DOHH2 (cell line): Measurements from ENCODE around the gene DPYD.

ENCODE experiments used
- H3F3A ChIP-seq: fragments of 200-600 bp; sonication (generic), shearing (Covaris generic); 2 replicates; pipeline ENCODE4 v1.6.0; 2016; ENCODE audit warnings: antibody characterized with exemption, mild to moderate bottlenecking; ENCODE audit not compliant: control insufficient read depth, insufficient read depth
- H3K27ac ChIP-seq: fragments of 200-600 bp; sonication (generic); 2 replicates; pipeline ENCODE4 v1.5.1; 2014; ENCODE audit warnings: low read depth, mild to moderate bottlenecking, low read length, moderate library complexity
- H3K27me3 ChIP-seq: fragments of 200-600 bp; sonication (generic); 2 replicates; pipeline ENCODE4 v1.6.1; 2014; ENCODE audit warnings: mild to moderate bottlenecking, low read length, mixed read lengths; ENCODE audit not compliant: control insufficient read depth
- H3K36me3 ChIP-seq: fragments of 200-600 bp; sonication (generic); 2 replicates; pipeline ENCODE4 v1.6.1; 2014; ENCODE audit warnings: mild to moderate bottlenecking, low read length, moderate library complexity, mixed read lengths; ENCODE audit not compliant: control insufficient read depth
- H3K4me1 ChIP-seq: fragments of 200-600 bp; sonication (generic); 2 replicates; pipeline ENCODE4 v1.6.1; 2014; ENCODE audit warnings: mild to moderate bottlenecking, low read length, mixed read lengths; ENCODE audit not compliant: control insufficient read depth
- H3K4me2 ChIP-seq: fragments of 200-600 bp; sonication (generic); 2 replicates; pipeline ENCODE4 v1.6.0; 2014; ENCODE audit warnings: mild to moderate bottlenecking, low read length, moderate library complexity
- H3K4me3 ChIP-seq: fragments of 200-600 bp; sonication (generic); 2 replicates; pipeline ENCODE4 v1.5.1; 2014; ENCODE audit warnings: mild to moderate bottlenecking, low read length, mixed read lengths
- H3K79me2 ChIP-seq: fragments of 200-600 bp; sonication (generic); 2 replicates; pipeline ENCODE4 v1.6.1; 2014; ENCODE audit warnings: mild to moderate bottlenecking, low read length, mixed read lengths; ENCODE audit not compliant: control insufficient read depth
- H3K9me2 ChIP-seq: fragments of 200-600 bp; sonication (generic); replicated peaks from 2 replicates; pipeline ENCODE4 v1.6.1; 2014; ENCODE audit warnings: mild to moderate bottlenecking, low read length, mixed read lengths; ENCODE audit not compliant: control insufficient read depth
- H3K9me3 ChIP-seq: fragments of 200-600 bp; sonication (generic); 2 replicates; pipeline ENCODE4 v1.6.1; 2014; ENCODE audit warnings: antibody characterized with exemption, low read length, mixed read lengths; ENCODE audit not compliant: control insufficient read depth, insufficient read depth
- H4K20me1 ChIP-seq: fragments of 200-600 bp; sonication (generic); 2 replicates; pipeline ENCODE4 v1.6.0; 2014; ENCODE audit warnings: low read depth, mild to moderate bottlenecking, antibody characterized with exemption, low read length, moderate library complexity; ENCODE audit not compliant: control insufficient read depth, insufficient read depth
- CTCF ChIP-seq: fragments of 200-600 bp; sonication (generic); IDR thresholded peaks from one replicate; pipeline ENCODE4 v1.5.1; 2014; ENCODE audit warnings: antibody characterized with exemption, mild to moderate bottlenecking, low read depth, low read length; ENCODE audit not compliant: poor library complexity, severe bottlenecking
- EZH2phosphoT487 ChIP-seq: fragments of 200-600 bp; sonication (generic); IDR thresholded peaks from 2 replicates; pipeline ENCODE4 v1.6.1; 2017; ENCODE audit warnings: borderline replicate concordance, mild to moderate bottlenecking, antibody characterized with exemption, low read length, moderate library complexity, mixed read lengths

The DPYD gene

GRCh38 chr1:97814121-97814520 lies 106.7 kb downstream of the DPYD start:
- H3K4me2 ChIP-seq = no peak overlapping the region
- no peaks in the 10 kb centered on the region for H3K79me2 ChIP-seq
- no peaks in the 10 kb centered on the region for H3K9me3 ChIP-seq
- no peaks in the 10 kb centered on the region for H3K36me3 ChIP-seq
- no peak overlapping the region for H3K4me3 ChIP-seq
- no peaks in the 10 kb centered on the region for H4K20me1 ChIP-seq
- no peaks in the 10 kb centered on the region for H3K27me3 ChIP-seq
- TF ChIP-seq CTCF = no peak
- no peak for TF ChIP-seq EZH2phosphoT487
- H3K4me1 ChIP-seq = no peaks in the 10 kb centered on the region
- H3F3A ChIP-seq = no peaks in the 10 kb centered on the region
- no peaks in the 10 kb centered on the region for H3K9me2 ChIP-seq
- no peak overlapping the region for H3K27ac ChIP-seq

- no peaks in the 10 kb centered on the region for H3K9me2 ChIP-seq
- no peak overlapping the region for H3K27ac ChIP-seq
- no peak overlapping the region for H3K4me3 ChIP-seq
- H3K4me2 ChIP-seq = no peak overlapping the region
- H3K4me1 ChIP-seq = no peaks in the 10 kb centered on the region
- H3K27me3 ChIP-seq = no peaks in the 10 kb centered on the region
- H3F3A ChIP-seq = no peaks in the 10 kb centered on the region
- TF ChIP-seq CTCF (no peak), EZH2phosphoT487 (no peak)
- no peaks in the 10 kb centered on the region for H3K79me2 ChIP-seq
- no peaks in the 10 kb centered on the region for H3K9me3 ChIP-seq
- H4K20me1 ChIP-seq = no peaks in the 10 kb centered on the region
- H3K36me3 ChIP-seq = no peaks in the 10 kb centered on the region
These were observed 108.8 kb downstream of the DPYD start for GRCh38 chr1:97812076-97812475.

GRCh38 chr1:97806996-97807520 lies 113.8 kb downstream of the DPYD start:
- H3K36me3 ChIP-seq = no peaks in the 10 kb centered on the region
- no peaks in the 10 kb centered on the region for H3K4me1 ChIP-seq
- no peaks in the 10 kb centered on the region for H3K9me2 ChIP-seq
- no peaks in the 10 kb centered on the region for H3K79me2 ChIP-seq
- H3K9me3 ChIP-seq = no peaks in the 10 kb centered on the region
- TF ChIP-seq EZH2phosphoT487 (no peak), CTCF (no peak)
- no peaks in the 10 kb centered on the region for H4K20me1 ChIP-seq
- no peaks in the 10 kb centered on the region for H3K27me3 ChIP-seq
- H3K4me3 ChIP-seq = no peak overlapping the region
- no peak overlapping the region for H3K4me2 ChIP-seq
- H3F3A ChIP-seq = no peaks in the 10 kb centered on the region
- no peak overlapping the region for H3K27ac ChIP-seq
